GM18907 (cell line): ENCODE data around the gene OR4D9.

Source experiments
- ATAC-seq: cut with Tn5 transposase; IDR thresholded peaks from one replicate; pipeline ENCODE4 v1.9.1; 2021; ENCODE audit warnings: mild to moderate bottlenecking, moderate library complexity; ENCODE audit not compliant: unreplicated experiment

OR4D9 gene

GRCh38 chr11:59550368-59550841 lies 39.1 kb downstream of the OR4D9 start:
- peak; percentile 93 for ATAC-seq

GRCh38 chr11:59550842-59551658 lies 39.7 kb downstream of the OR4D9 start:
- peak; percentile 49 for ATAC-seq

DNA sequence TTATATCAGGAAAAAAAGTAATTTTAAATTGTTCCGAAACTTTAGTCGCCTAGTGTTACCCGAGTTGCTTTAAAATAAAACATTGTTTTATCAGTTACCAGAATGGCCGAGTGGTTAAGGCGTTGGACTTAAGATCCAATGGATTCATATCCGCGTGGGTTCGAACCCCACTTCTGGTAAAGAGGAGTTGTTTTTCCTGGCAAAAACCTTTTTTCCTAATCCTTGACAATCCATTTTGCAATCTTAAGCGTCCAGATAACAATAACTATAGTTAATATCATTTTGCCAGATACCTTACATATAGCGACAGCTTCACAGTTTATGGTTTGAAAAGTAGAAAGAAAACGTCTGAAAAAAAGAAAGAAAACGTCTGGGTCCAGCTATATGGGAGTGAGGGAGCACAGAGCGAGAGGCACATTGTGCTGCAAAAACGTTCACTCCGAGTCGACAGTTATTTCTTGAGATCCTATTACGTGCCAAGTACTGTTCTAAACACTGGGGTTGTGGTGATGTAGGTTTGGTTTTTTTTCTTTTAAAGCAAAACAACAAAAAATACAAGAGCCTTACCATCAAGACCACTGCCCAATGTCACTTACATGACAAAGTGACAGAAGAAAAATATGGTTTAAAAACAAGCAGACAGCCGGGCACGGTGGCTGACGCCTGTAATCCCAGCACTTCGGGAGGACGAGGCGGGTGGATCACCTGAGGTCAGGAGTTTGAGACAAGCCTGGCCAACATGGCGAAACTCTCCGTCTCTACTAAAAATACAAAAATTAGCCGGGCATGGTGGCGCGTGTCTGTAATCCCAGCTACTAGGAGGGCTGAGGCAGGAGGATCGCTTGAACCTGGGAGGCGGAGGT lies 40.6 kb downstream of the OR4D9 start:
- no peak for ATAC-seq

GRCh38 chr11:59552844-59553243 lies 41.5 kb downstream of the OR4D9 start:
- ATAC-seq: no peak

DNA sequence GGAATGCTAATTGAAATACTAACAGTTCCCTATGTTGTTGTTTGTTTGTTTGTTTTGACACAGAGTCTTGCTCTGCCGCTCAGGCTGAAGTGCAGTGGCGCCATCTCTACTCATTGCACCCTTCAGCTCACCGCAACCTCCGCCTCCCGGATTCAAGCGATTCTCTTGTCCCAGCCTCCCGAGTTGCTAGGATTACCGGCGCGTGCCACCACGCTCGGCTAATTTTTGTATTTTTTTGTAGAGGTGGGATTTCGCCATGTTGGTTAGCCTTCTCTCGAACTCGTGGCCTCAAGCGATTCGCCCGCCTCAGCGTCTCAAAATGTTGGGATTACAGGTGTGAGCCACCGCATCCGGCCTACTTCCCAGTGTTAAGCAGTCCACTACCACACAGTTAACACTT lies 42.0 kb downstream of the OR4D9 start:
- ATAC-seq: no peak

DNA sequence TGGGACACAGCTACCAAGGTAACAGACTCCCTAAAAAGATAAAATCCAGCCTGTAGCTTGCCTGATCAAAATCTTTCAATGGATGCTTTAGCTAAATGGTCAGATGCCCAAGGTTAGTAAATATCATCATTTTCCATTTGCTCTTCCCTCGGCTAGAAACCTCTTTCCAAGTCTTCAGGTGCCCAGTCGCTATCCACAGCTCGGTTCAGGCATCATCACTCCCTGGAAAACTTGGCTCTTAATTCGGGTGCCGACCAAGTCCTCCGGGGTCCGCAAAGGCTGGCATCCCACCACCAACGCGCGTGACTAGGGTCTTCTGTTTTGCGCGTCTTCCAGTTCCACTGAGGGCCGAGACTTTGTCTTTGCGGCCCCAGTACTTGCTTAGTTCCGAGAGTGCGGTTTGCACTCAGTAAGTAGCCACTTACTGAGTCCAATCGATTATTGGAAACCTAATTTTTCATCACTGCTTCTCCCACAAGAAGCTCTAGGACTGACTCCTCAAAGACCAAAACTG lies 44.3 kb downstream of the OR4D9 start:
- no peak for ATAC-seq

DNA sequence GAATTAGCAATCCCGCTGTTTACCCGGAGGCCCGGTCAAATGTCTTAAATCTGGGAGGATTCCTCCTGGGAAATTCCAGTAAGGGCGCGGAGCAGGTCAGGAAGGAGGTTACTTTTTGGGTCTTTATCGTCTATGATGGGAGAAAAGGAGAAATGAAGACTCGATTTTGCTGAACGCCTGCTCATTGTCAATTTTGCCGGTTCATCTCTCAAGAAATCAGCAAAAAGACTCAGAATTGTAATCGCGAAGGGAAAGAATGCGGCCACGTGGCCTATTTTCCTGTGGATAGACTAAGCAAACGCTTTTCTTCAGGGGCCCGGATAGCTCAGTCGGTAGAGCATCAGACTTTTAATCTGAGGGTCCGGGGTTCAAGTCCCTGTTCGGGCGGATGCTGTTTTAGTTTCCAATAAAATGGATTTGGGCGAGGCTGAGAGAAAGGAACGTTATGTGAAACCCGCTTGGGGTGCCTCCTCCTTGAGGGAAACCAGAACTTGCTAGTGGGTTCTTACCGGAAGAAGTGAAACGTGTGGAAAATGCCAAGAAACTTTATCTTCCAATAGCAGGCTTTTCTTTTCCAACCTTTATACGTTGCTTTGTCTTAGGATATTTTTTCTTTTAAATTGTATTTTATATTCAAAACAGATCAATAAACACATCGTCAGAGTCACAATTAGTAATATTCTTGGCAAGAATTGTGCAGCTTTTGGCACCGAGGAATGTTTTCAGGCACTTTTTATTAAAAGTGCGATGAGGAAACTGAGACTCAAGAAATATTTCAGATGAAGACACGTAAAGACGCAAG lies 45.0 kb downstream of the OR4D9 start:
- ATAC-seq: peak; percentile 35

- no peak for ATAC-seq
Observed at GRCh38 chr11:59556917-59557348, 45.6 kb downstream of the OR4D9 start.

GRCh38 chr11:59558270-59558643 lies 46.9 kb downstream of the OR4D9 start:
- ATAC-seq: no peak

DNA sequence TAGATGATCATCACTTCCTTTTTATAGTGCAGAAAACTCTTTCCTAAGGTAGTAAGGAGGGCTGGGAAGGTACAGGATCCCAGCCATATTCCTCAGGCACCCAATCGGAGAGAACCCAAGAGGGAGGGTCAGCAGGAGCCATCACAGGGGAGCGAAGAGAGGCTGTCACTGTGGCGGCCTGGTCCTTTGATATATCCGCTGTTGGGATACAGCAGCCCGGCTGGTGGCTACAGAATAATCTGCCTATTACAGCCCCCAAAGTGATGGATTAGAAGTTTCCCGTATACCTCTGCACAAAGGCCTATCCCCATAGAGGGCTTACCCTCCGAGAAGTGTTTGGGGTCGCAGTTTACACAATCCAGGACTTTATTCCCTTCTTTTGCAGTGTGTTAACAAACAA lies 48.5 kb downstream of the OR4D9 start:
- ATAC-seq: peak; percentile 2

GRCh38 chr11:59560290-59560701 lies 49.0 kb downstream of the OR4D9 start:
- peak; percentile 41 for ATAC-seq

DNA sequence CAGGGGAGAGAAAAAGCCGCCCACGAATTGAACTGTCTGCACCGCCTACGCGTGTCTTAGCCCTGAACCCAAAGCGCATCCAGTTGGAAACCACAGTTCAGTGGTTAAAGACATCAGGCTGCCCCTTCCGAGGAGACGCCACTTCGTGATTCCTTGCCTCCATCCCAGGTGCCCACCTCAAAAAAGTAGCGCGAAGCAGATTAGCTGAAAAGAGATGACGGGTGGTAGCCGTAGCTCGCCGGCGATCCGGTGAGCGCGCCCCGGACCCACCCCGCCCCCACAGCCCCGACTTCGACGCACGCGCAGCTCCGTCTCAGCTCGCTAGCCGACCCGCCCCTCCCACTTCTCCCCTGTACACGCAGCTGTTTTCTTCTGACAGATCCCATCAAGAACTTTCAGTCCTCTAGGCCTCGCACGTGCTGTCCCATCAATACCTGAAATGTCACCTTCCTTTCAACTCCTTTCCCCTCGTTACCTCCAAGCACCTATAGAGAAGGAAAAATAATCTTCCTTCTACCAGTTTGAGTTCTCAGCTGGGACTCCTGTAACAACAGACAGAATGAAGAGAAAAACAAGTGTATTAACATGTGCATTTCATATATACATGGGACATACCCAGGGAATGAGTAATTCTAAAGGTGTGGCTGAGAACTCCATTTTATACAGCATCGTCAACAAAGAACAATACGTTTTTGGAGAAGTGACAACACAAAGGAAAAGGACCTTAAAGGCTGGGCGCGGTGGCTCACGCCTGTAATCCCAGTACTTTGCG lies 49.5 kb downstream of the OR4D9 start:
- ATAC-seq: peak; percentile 47

GRCh38 chr11:59562292-59562691 lies 51.0 kb downstream of the OR4D9 start:
- ATAC-seq: no peak
